BJ (cell line): Measurements from ENCODE around the gene PLEKHO2. TPM values are rescaled to one million over a fixed set of nuclear protein-coding genes. Genes with fewer than 3 reads are reported as not detected.

ENCODE experiments used
- CTCF ChIA-PET: fragments of 350-600 bp; formaldehyde crosslinking; extraction: SDS; loops from one replicate; lab custom pipeline; 2021; ENCODE audit warnings: antibody characterized with exemption, inconsistent platforms; lab: Yijun Ruan, JAX
- POLR2A ChIA-PET: fragments of 300-600 bp; sonication (Branson Sonifier 250); formaldehyde crosslinking; extraction: SDS; loops from one replicate; lab custom pipeline; 2021; ENCODE audit warnings: antibody characterized with exemption; lab: Charles Lee
- DNase-seq: peaks from one replicate; pipeline ENCODE4 v3.0.0-alpha.2; 2011; ENCODE audit warnings: low read depth
- H3K27me3 ChIP-seq: 2 replicates; pipeline ENCODE4 v1.6.0; 2011; ENCODE audit warnings: low read length; ENCODE audit not compliant: control insufficient read depth, insufficient read depth
- H3K36me3 ChIP-seq: 2 replicates; pipeline ENCODE4 v1.5.1; 2011; ENCODE audit warnings: low read length; ENCODE audit not compliant: control insufficient read depth, insufficient read depth
- H3K4me3 ChIP-seq: 2 replicates; pipeline ENCODE4 v1.5.1; 2011; ENCODE audit warnings: low read depth, mild to moderate bottlenecking, control low read depth, low read length
- CTCF ChIP-seq: IDR thresholded peaks from 2 replicates; pipeline ENCODE4 v1.5.1; 2011; ENCODE audit warnings: low read depth, mild to moderate bottlenecking, control low read depth, inconsistent platforms, low read length, moderate library complexity; ENCODE audit not compliant: insufficient read depth
- polyA plus RNA-seq: library from polyadenylated mRNA; depleted of rRNA; stranded (reverse); fragments of >200 nt; gene quantifications from 2 replicates; pipeline ENCODE4 v1.2.3, GENCODE V29; 2011

Gene PLEKHO2
- polyA plus RNA-seq, 1 experiment: 33.6 TPM

GRCh38 chr15:64803526-64803925 is 38.2 kb upstream of the PLEKHO2 start:
- no peak for DNase-seq
- peaks cover 1% of the 10 kb centered on the region; the same call in 1 of the 2 replicates for H3K27me3 ChIP-seq
- ChIA-PET CTCF (interaction anchor here (2.1 to 21.1 kb wide), 2 partner anchors 8 to 65 kb away, joined by 5 to 416 read pairs; no protein-coding TSS in a partner anchor), POLR2A (no interaction called here)
- no peaks in the 10 kb centered on the region for H3K36me3 ChIP-seq
- H3K4me3 ChIP-seq: no peak overlapping the region
- TF ChIP-seq CTCF: no peak

GRCh38 chr15:64804619-64805018 is 37.1 kb upstream of the PLEKHO2 start:
- POLR2A ChIA-PET: no interaction called here
- Histone ChIP-seq H3K36me3 (no peaks in the 10 kb centered on the region), H3K4me3 (no peak overlapping the region), H3K27me3 (peaks cover 1% of the 10 kb centered on the region; the same call in 1 of the 2 replicates)
- no peak for DNase-seq
- CTCF ChIA-PET: interaction anchor here (0.7 to 21.1 kb wide), 2 partner anchors 15 to 66 kb away, joined by 3 to 416 read pairs; no protein-coding TSS in a partner anchor
- TF ChIP-seq CTCF: no peak

- H3K36me3 ChIP-seq: no peaks in the 10 kb centered on the region
- ChIA-PET POLR2A (no interaction called here), CTCF (interaction anchor here (0.6 to 21.1 kb wide), 2 partner anchors 68 to 104 kb away, joined by 3 to 416 read pairs; no protein-coding TSS in a partner anchor)
- DNase-seq: no peak
- peaks cover 1% of the 10 kb centered on the region; the same call in 1 of the 2 replicates for H3K27me3 ChIP-seq
- no peak overlapping the region for H3K4me3 ChIP-seq
- TF ChIP-seq CTCF: no peak
Measured at GRCh38 chr15:64806509-64806908, 35.2 kb upstream of the PLEKHO2 start.

GRCh38 chr15:64807051-64807749 is 34.5 kb upstream of the PLEKHO2 start:
- POLR2A ChIA-PET: no interaction called here
- no peak for DNase-seq
- H3K36me3 ChIP-seq: no peaks in the 10 kb centered on the region
- no peak for TF ChIP-seq CTCF
- peaks cover 1% of the 10 kb centered on the region; the same call in 1 of the 2 replicates for H3K27me3 ChIP-seq
- no peak overlapping the region for H3K4me3 ChIP-seq
- CTCF ChIA-PET: interaction anchor here (1.9 to 21.1 kb wide), 2 partner anchors 12 to 68 kb away, joined by 8 to 416 read pairs; no protein-coding TSS in a partner anchor

- TF ChIP-seq CTCF: no peak
- DNase-seq: no peak
- Histone ChIP-seq H3K4me3 (no peak overlapping the region), H3K27me3 (peaks cover 1% of the 10 kb centered on the region; the same call in 1 of the 2 replicates), H3K36me3 (no peaks in the 10 kb centered on the region)
- ChIA-PET CTCF (interaction anchor here (0.5 to 21.1 kb wide), 3 partner anchors 12 to 1219 kb away, joined by 3 to 416 read pairs (median 8); no protein-coding TSS in a partner anchor), POLR2A (no interaction called here)
Measured at GRCh38 chr15:64807751-64808222, 33.9 kb upstream of the PLEKHO2 start.
